MM.1S (cell line): ENCODE measurements around the gene GNB1.
"Not testable (repeated sequence)": the region's sequence is repeated elsewhere in the genome, so short reads cannot be mapped to it uniquely, and the experiment has no call there.

ENCODE experiments used
- DNase-seq: peaks from one replicate; pipeline ENCODE4 v3.0.0-alpha.2; 2015
- H2AFZ ChIP-seq: fragments of 300-600 bp; sonication (generic); 2 replicates; pipeline ENCODE4 v1.6.0; 2016; ENCODE audit warnings: antibody characterized with exemption, low read length
- H3F3A ChIP-seq: fragments of 300-600 bp; sonication (generic); 2 replicates; pipeline ENCODE4 v1.6.1; 2016; ENCODE audit warnings: mild to moderate bottlenecking, antibody characterized with exemption, low read length, moderate library complexity, mixed read lengths; ENCODE audit not compliant: insufficient read depth
- H3K27ac ChIP-seq: fragments of 300-600 bp; sonication (generic); 2 replicates; pipeline ENCODE4 v1.5.1; 2016; ENCODE audit warnings: mild to moderate bottlenecking, low read length
- H3K27me3 ChIP-seq: fragments of 300-600 bp; sonication (generic); replicated peaks from 2 replicates; pipeline ENCODE4 v1.6.0; 2016; ENCODE audit warnings: low read length; ENCODE audit not compliant: insufficient read depth
- H3K36me3 ChIP-seq: fragments of 300-600 bp; sonication (generic); replicated peaks from 2 replicates; pipeline ENCODE4 v1.6.1; 2016; ENCODE audit warnings: mild to moderate bottlenecking, low read length, mixed read lengths; ENCODE audit not compliant: insufficient read depth
- H3K4me1 ChIP-seq: fragments of 300-600 bp; sonication (generic); 2 replicates; pipeline ENCODE4 v1.6.1; 2016; ENCODE audit warnings: low read length, mixed read lengths
- H3K4me2 ChIP-seq: fragments of 300-600 bp; sonication (generic); 2 replicates; pipeline ENCODE4 v1.6.0; 2016; ENCODE audit warnings: low read depth, low read length
- H3K4me3 ChIP-seq: fragments of 300-600 bp; sonication (generic); 2 replicates; pipeline ENCODE4 v1.5.1; 2016; ENCODE audit warnings: low read length, mixed read lengths
- H3K79me2 ChIP-seq: fragments of 300-600 bp; sonication (generic); 2 replicates; pipeline ENCODE4 v1.6.1; 2016; ENCODE audit warnings: mixed run types, low read length, mixed read lengths
- H3K9ac ChIP-seq: fragments of 300-600 bp; sonication (generic); 2 replicates; pipeline ENCODE4 v1.6.1; 2016; ENCODE audit warnings: low read length, mixed read lengths
- H3K9me2 ChIP-seq: fragments of 300-600 bp; sonication (generic); replicated peaks from 2 replicates; pipeline ENCODE4 v1.6.1; 2016; ENCODE audit warnings: mild to moderate bottlenecking, low read length, mixed read lengths; ENCODE audit not compliant: insufficient read depth
- H3K9me3 ChIP-seq: fragments of 300-600 bp; sonication (generic); replicated peaks from 2 replicates; pipeline ENCODE4 v1.6.1; 2016; ENCODE audit warnings: mild to moderate bottlenecking, low read length, mixed read lengths; ENCODE audit not compliant: insufficient read depth
- H4K20me1 ChIP-seq: fragments of 300-600 bp; sonication (generic); 2 replicates; pipeline ENCODE4 v1.6.1; 2016; ENCODE audit warnings: mild to moderate bottlenecking, low read length, moderate library complexity, mixed read lengths; ENCODE audit not compliant: insufficient read depth
- CTCF ChIP-seq: fragments of 300-600 bp; sonication (generic); IDR thresholded peaks from 2 replicates; pipeline ENCODE4 v1.5.1; 2016; ENCODE audit warnings: antibody characterized with exemption, low read length, mixed read lengths
- EZH2 ChIP-seq: fragments of 300-600 bp; sonication (generic); optimal IDR thresholded peaks from 2 replicates; pipeline ENCODE3; 2017; ENCODE audit warnings: low read depth, mild to moderate bottlenecking, antibody characterized with exemption, low read length, mixed read lengths
- EZH2phosphoT487 ChIP-seq: fragments of 300-600 bp; sonication (generic); IDR thresholded peaks from 2 replicates; pipeline ENCODE4 v1.6.1; 2018; ENCODE audit warnings: antibody characterized with exemption, low read length

GNB1 gene

GRCh38 chr1:1867164-1867563 is 23.7 kb downstream of the GNB1 start:
- H2AFZ ChIP-seq, result no peak overlapping the region
- H3K4me3 ChIP-seq, result no peak overlapping the region
- H3K79me2 ChIP-seq, result peaks cover 99% of the 10 kb centered on the region
- TF ChIP-seq CTCF (no peak), EZH2 (no peak), EZH2phosphoT487 (no peak)
- H4K20me1 ChIP-seq, result peaks cover 8% of the 10 kb centered on the region
- no peak for DNase-seq
- H3K27me3 ChIP-seq, result no peaks in the 10 kb centered on the region
- H3K9me2 ChIP-seq, result no peaks in the 10 kb centered on the region
- H3K4me1 ChIP-seq, result no peaks in the 10 kb centered on the region
- no peaks in the 10 kb centered on the region for H3F3A ChIP-seq
- H3K9ac ChIP-seq, result no peak overlapping the region
- H3K4me2 ChIP-seq, result no peak overlapping the region
- H3K36me3 ChIP-seq, result no peaks in the 10 kb centered on the region
- no peak overlapping the region for H3K27ac ChIP-seq
- H3K9me3 ChIP-seq, result no peaks in the 10 kb centered on the region

GRCh38 chr1:1862905-1863547 is 27.9 kb downstream of the GNB1 start:
- Histone ChIP-seq H3K27ac (no peak overlapping the region), H3K9ac (no peak overlapping the region)

GRCh38 chr1:1861761-1862310 is 29.1 kb downstream of the GNB1 start:
- H2AFZ ChIP-seq, H3K27me3 ChIP-seq, H3K9ac ChIP-seq, H3F3A ChIP-seq, H3K27ac ChIP-seq, H3K4me1 ChIP-seq, DNase-seq, H3K9me3 ChIP-seq, H3K36me3 ChIP-seq, H3K9me2 ChIP-seq, H3K4me2 ChIP-seq, H3K4me3 ChIP-seq: not testable (repeated sequence)
- H4K20me1 ChIP-seq, result peaks cover 25% of the 10 kb centered on the region
- H3K79me2 ChIP-seq, result peaks cover 100% of the 10 kb centered on the region

More at GRCh38 chr1:1862905-1863547, 27.9 kb downstream of the GNB1 start:
- TF ChIP-seq CTCF (no peak), EZH2 (no peak), EZH2phosphoT487 (no peak)
- H3K27me3 ChIP-seq, result no peaks in the 10 kb centered on the region
- no peak overlapping the region for H3K4me2 ChIP-seq
- no peak overlapping the region for H2AFZ ChIP-seq
- no peak for DNase-seq
- H4K20me1 ChIP-seq, result peaks cover 13% of the 10 kb centered on the region
- H3K36me3 ChIP-seq, result no peaks in the 10 kb centered on the region
- H3F3A ChIP-seq, result no peaks in the 10 kb centered on the region
- H3K4me3 ChIP-seq, result no peak overlapping the region
- no peaks in the 10 kb centered on the region for H3K4me1 ChIP-seq
- H3K9me3 ChIP-seq, result no peaks in the 10 kb centered on the region
- H3K9me2 ChIP-seq, result no peaks in the 10 kb centered on the region
- H3K79me2 ChIP-seq, result peaks cover 100% of the 10 kb centered on the region

GRCh38 chr1:1861339-1861730 is 29.6 kb downstream of the GNB1 start:
- Histone ChIP-seq H3K4me3 (no peak overlapping the region), H3K36me3 (no peaks in the 10 kb centered on the region), H3K27ac (no peak overlapping the region), H3K27me3 (no peaks in the 10 kb centered on the region), H3K4me1 (no peaks in the 10 kb centered on the region), H2AFZ (no peak overlapping the region), H3F3A (no peaks in the 10 kb centered on the region), H3K4me2 (no peak overlapping the region), H3K9me3 (no peaks in the 10 kb centered on the region), H3K9me2 (no peaks in the 10 kb centered on the region), H3K9ac (no peak overlapping the region), H4K20me1 (peaks cover 26% of the 10 kb centered on the region), H3K79me2 (peaks cover 100% of the 10 kb centered on the region)
- no peak for DNase-seq
- TF ChIP-seq EZH2phosphoT487 (no peak), CTCF (no peak), EZH2 (no peak)

- H3F3A ChIP-seq, H3K27me3 ChIP-seq, H3K9me3 ChIP-seq, H3K9me2 ChIP-seq, H3K4me1 ChIP-seq, DNase-seq, H3K4me3 ChIP-seq, H3K9ac ChIP-seq, H3K27ac ChIP-seq, H2AFZ ChIP-seq, H3K36me3 ChIP-seq, H3K4me2 ChIP-seq: not testable (repeated sequence)
- peaks cover 26% of the 10 kb centered on the region for H4K20me1 ChIP-seq
- peaks cover 100% of the 10 kb centered on the region for H3K79me2 ChIP-seq
These were observed 30.8 kb downstream of the GNB1 start for GRCh38 chr1:1859970-1860697.
